Endothelial cell of umbilical vein (primary cell): ENCODE data around the gene SCTR. TPM values are rescaled to one million over a fixed set of nuclear protein-coding genes. Genes with fewer than 3 reads are reported as not detected.

Source experiments
- BruUV-seq: library from RNA; stranded (reverse); fragments of 400-500 nt; replicated peaks from 2 replicates; lab custom pipeline; 2021; lab: Mats Ljungman, UMichigan
- CTCF ChIA-PET: fragments of 300-600, 350-600 bp; sonication (Branson Sonifier 250); formaldehyde crosslinking; loops from one replicate; lab custom pipeline; 2021; ENCODE audit warnings: antibody characterized with exemption, inconsistent platforms; lab: Charles Lee
- POLR2A ChIA-PET: fragments of 300-600, 350-600 bp; sonication (Branson Sonifier 250); formaldehyde crosslinking; loops from one replicate; lab custom pipeline; 2021; ENCODE audit warnings: antibody characterized with exemption, inconsistent platforms; lab: Charles Lee
- DNase-seq: peaks from one replicate; pipeline ENCODE4 v3.0.0-alpha.2; 2011; ENCODE audit warnings: low read depth, low spot score
- FAIRE-seq: peaks from 2 replicates; lab custom pipeline; 2011; peaks lifted over from hg19 to GRCh38; lab: Jason Lieb, UNC
- H2AFZ ChIP-seq: 2 replicates; pipeline ENCODE4 v1.6.0; 2012; ENCODE audit warnings: low read depth, low read length, control low read depth, inconsistent platforms
- H3K27ac ChIP-seq: 2 replicates; pipeline ENCODE4 v1.5.1; 2011; ENCODE audit warnings: low read depth, mild to moderate bottlenecking, control low read depth, low read length, moderate library complexity; ENCODE audit not compliant: insufficient read depth
- H3K27me3 ChIP-seq, 2 experiments: 2 replicates each; pipeline versions ENCODE4 v1.6.0 to v1.6.1; 2011; ENCODE audit warnings: low read length in 2 of 2, mixed read lengths in 1 of 2; ENCODE audit not compliant: control insufficient read depth in 2 of 2, insufficient read depth in 2 of 2
- H3K36me3 ChIP-seq, 2 experiments: 2 replicates in 1 of 2; 3 replicates in 1 of 2; pipeline ENCODE4 v1.5.1; 2011; ENCODE audit warnings: low read length in 2 of 2, mild to moderate bottlenecking in 1 of 2, moderate library complexity in 1 of 2; ENCODE audit not compliant: control insufficient read depth in 2 of 2, insufficient read depth in 2 of 2; ENCODE audit errors: extremely low read depth in 1 of 2
- H3K4me1 ChIP-seq: 3 replicates; pipeline ENCODE4 v1.5.1; 2011; ENCODE audit warnings: mild to moderate bottlenecking, low read length; ENCODE audit not compliant: control insufficient read depth, insufficient read depth; ENCODE audit errors: extremely low read depth
- H3K4me2 ChIP-seq: 2 replicates; pipeline ENCODE4 v1.6.1; 2011; ENCODE audit warnings: low read length, control low read depth, mixed read lengths; ENCODE audit not compliant: insufficient read depth
- H3K4me3 ChIP-seq, 3 experiments: fragments of 200-600 bp in 1 of 3; sonication (generic), shearing (Covaris generic) in 1 of 3; replicated peaks in 1 of 3; 2 replicates each; pipeline ENCODE4 v1.5.1; 2011 to 2016; ENCODE audit warnings: control low read depth in 3 of 3, low read length in 3 of 3, mild to moderate bottlenecking in 2 of 3, inconsistent platforms in 1 of 3, low read depth in 1 of 3, moderate library complexity in 1 of 3; ENCODE audit not compliant: insufficient read depth in 1 of 3
- H3K79me2 ChIP-seq: 2 replicates; pipeline ENCODE4 v1.6.0; 2012; ENCODE audit warnings: low read length, inconsistent platforms; ENCODE audit not compliant: control insufficient read depth, insufficient read depth
- H3K9ac ChIP-seq: replicated peaks from 2 replicates; pipeline ENCODE3; 2011; ENCODE audit warnings: low read length, control low read depth; ENCODE audit not compliant: insufficient read depth; ENCODE audit errors: extremely low read depth
- H3K9me1 ChIP-seq: replicated peaks from 3 replicates; pipeline ENCODE4 v1.6.0; 2011; ENCODE audit warnings: mild to moderate bottlenecking, low read length; ENCODE audit not compliant: control insufficient read depth, insufficient read depth; ENCODE audit errors: extremely low read depth
- H3K9me3 ChIP-seq: replicated peaks from 2 replicates; pipeline ENCODE4 v1.5.1; 2012; ENCODE audit warnings: low read length, inconsistent platforms; ENCODE audit not compliant: control insufficient read depth, insufficient read depth
- H4K20me1 ChIP-seq: replicated peaks from 2 replicates; pipeline ENCODE3; 2011; ENCODE audit warnings: mild to moderate bottlenecking, low read length; ENCODE audit not compliant: control insufficient read depth, insufficient read depth; ENCODE audit errors: extremely low read depth
- EZH2 ChIP-seq: IDR thresholded peaks from 2 replicates; pipeline ENCODE4 v1.6.1; 2012; ENCODE audit warnings: borderline replicate concordance, low read depth, mild to moderate bottlenecking, moderate library complexity, low read length, inconsistent platforms; ENCODE audit not compliant: severe bottlenecking
- FOS ChIP-seq: IDR thresholded peaks from 2 replicates; pipeline ENCODE4 v1.6.1; 2011; ENCODE audit warnings: mild to moderate bottlenecking, low read length, moderate library complexity, borderline replicate concordance; ENCODE audit not compliant: insufficient read depth
- GATA2 ChIP-seq: IDR thresholded peaks from 2 replicates; pipeline ENCODE4 v1.7.0; 2011; ENCODE audit warnings: low read depth, mild to moderate bottlenecking, moderate library complexity, mixed read lengths, low read length; ENCODE audit not compliant: insufficient read length, insufficient read depth
- JUN ChIP-seq: IDR thresholded peaks from 2 replicates; pipeline ENCODE4 v1.6.1; 2011; ENCODE audit warnings: borderline replicate concordance, low read depth; ENCODE audit not compliant: insufficient read length, insufficient read depth
- MYC ChIP-seq: IDR thresholded peaks from one replicate; pipeline ENCODE4 v1.6.1; 2011; ENCODE audit warnings: mild to moderate bottlenecking, low read depth, low read length
- POLR2A ChIP-seq: IDR thresholded peaks from 2 replicates; pipeline ENCODE4 v1.6.1; 2012; ENCODE audit warnings: low read depth, mild to moderate bottlenecking, control low read depth, low read length
- POLR2AphosphoS5 ChIP-seq: IDR thresholded peaks from 2 replicates; pipeline ENCODE4 v1.6.1; 2012; ENCODE audit warnings: low read depth, mild to moderate bottlenecking, control low read depth, low read length, moderate library complexity; ENCODE audit not compliant: insufficient read depth
- dilution Hi-C: fragments of 300-500 bp; cut with MboI; formaldehyde crosslinking; loops from one replicate; pipeline ENCODE4 v1.15.0; 2019; ENCODE audit warnings: low sequenced_read_pairs; ENCODE audit not compliant: extremely low pct_ligation_motif_present
- intact Hi-C: fragments of 100-400 bp; cut with micrococcal nuclease; formaldehyde crosslinking; loops from one replicate; pipeline ENCODE4 v1.10.0; 2022
- polyA plus RNA-seq, 4 experiments: library from polyadenylated mRNA; depleted of rRNA in 3 of 4; stranded (reverse) in 3 of 4; unstranded in 1 of 4; fragments of >200 nt; gene quantifications; 2 replicates each; pipeline versions ENCODE4 v1.2.1 to v1.2.3, GENCODE V29; 2011 to 2012; ENCODE audit warnings: missing spikeins in 1 of 4
- total RNA-seq: library from RNA; stranded (reverse); gene quantifications from 2 replicates; pipeline ENCODE4 v1.2.3, GENCODE V29; 2021
- TF ChIP-seq, protein P1 (sequence below), 2 donors: IDR thresholded peaks; 1 replicate in 1 of 2; 2 replicates in 1 of 2; pipeline ENCODE4 v1.5.1; 2011; ENCODE audit warnings: low read length in 2 of 2, mild to moderate bottlenecking in 2 of 2, moderate library complexity in 2 of 2, control low read depth in 1 of 2, inconsistent platforms in 1 of 2, low read depth in 1 of 2; ENCODE audit not compliant: insufficient read depth in 1 of 2; ENCODE audit errors: extremely low read depth in 1 of 2
- TF ChIP-seq, protein P2 (sequence below): IDR thresholded peaks from 2 replicates; pipeline ENCODE4 v1.6.1; 2011; ENCODE audit not compliant: insufficient read depth, insufficient read length

Gene SCTR
- total and polyA plus RNA-seq, 2 donors (not counting 3 experiments of a cell fraction or from before 2014, with no cell fraction given): not detected

DNA sequence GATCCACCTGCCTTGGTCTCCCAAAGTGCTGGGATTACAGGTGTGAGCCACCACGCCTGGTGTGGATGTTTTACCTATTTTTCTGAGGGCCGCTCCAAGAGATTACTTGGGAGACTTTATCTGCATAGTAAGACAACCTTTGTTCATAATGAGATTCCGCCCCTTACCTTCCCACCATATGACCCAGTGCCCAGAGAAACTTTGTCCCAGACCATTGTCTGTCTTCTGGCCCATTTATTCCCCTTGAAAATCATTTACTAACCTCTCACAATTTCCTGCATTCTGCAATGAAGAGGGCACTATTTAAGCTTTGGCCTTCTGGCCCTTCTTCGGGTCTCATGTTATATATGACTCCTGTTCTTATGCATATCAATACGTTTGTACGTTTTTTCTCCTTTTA, 106.4 kb downstream of the SCTR start:
- Histone ChIP-seq H3K4me3 (no peak overlapping the region), H3K36me3 (no peaks in the 10 kb centered on the region), H3K4me1 (no peaks in the 10 kb centered on the region), H3K4me2 (no peak overlapping the region), H3K27me3 (peaks cover 25 to 29% of the 10 kb centered on the region in 2 experiments), H2AFZ (no peak overlapping the region), H4K20me1 (no peaks in the 10 kb centered on the region), H3K9me1 (no peaks in the 10 kb centered on the region), H3K9ac (no peak overlapping the region), H3K27ac (no peak overlapping the region), H3K79me2 (no peaks in the 10 kb centered on the region), H3K9me3 (no peaks in the 10 kb centered on the region)
- intact Hi-C loops: no loop called here
- POLR2A ChIA-PET: no interaction called here
- no peak for DNase-seq
- TF ChIP-seq POLR2A (no peak), EZH2 (no peak), JUN (no peak), FOS (no peak), POLR2AphosphoS5 (no peak), GATA2 (no peak), MYC (no peak)
- TF ChIP-seq, protein P1, sequence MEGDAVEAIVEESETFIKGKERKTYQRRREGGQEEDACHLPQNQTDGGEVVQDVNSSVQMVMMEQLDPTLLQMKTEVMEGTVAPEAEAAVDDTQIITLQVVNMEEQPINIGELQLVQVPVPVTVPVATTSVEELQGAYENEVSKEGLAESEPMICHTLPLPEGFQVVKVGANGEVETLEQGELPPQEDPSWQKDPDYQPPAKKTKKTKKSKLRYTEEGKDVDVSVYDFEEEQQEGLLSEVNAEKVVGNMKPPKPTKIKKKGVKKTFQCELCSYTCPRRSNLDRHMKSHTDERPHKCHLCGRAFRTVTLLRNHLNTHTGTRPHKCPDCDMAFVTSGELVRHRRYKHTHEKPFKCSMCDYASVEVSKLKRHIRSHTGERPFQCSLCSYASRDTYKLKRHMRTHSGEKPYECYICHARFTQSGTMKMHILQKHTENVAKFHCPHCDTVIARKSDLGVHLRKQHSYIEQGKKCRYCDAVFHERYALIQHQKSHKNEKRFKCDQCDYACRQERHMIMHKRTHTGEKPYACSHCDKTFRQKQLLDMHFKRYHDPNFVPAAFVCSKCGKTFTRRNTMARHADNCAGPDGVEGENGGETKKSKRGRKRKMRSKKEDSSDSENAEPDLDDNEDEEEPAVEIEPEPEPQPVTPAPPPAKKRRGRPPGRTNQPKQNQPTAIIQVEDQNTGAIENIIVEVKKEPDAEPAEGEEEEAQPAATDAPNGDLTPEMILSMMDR (IDR thresholded peaks at IDR 0.05; ENCODE audit: extremely low read depth in 1 of 2, insufficient read depth in 1 of 2, low read depth in 1 of 2, low read length in 2 of 2): no peak
- TF ChIP-seq, protein P2, sequence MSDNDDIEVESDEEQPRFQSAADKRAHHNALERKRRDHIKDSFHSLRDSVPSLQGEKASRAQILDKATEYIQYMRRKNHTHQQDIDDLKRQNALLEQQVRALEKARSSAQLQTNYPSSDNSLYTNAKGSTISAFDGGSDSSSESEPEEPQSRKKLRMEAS: no peak
- FAIRE-seq: no peak
- dilution Hi-C loops: no loop called here
- no TSS peak for BruUV-seq
- CTCF ChIA-PET: no interaction called here
